Transverse colon (tissue), 4 donors: Measurements from ENCODE around the gene GALNT11. TPM values are rescaled to one million over a fixed set of nuclear protein-coding genes. Genes with fewer than 3 reads are reported as not detected.

Source experiments
- DNase-seq: peaks from one replicate; pipeline ENCODE4 v3.0.0-alpha.2; 2019
- H3K27ac ChIP-seq, 4 donors: fragments of 200-600 bp; sonication (generic); 2 replicates each; pipeline ENCODE4 v1.5.1; 2016 to 2018; ENCODE audit warnings: inconsistent platforms in 4 of 4
- H3K27me3 ChIP-seq: fragments of 200-600 bp; sonication (generic); 2 replicates; pipeline ENCODE4 v1.5.1; 2017; ENCODE audit warnings: inconsistent platforms
- H3K36me3 ChIP-seq, 4 donors: fragments of 200-600 bp; sonication (generic); 2 replicates each; pipeline ENCODE4 v1.5.1; 2017 to 2019; ENCODE audit warnings: inconsistent platforms in 4 of 4
- H3K4me1 ChIP-seq, 4 donors: fragments of 200-600 bp; sonication (generic); 2 replicates each; pipeline ENCODE4 v1.5.1; 2017 to 2020; ENCODE audit warnings: inconsistent platforms in 4 of 4
- H3K4me3 ChIP-seq, 4 donors: fragments of 200-600 bp; sonication (generic); 1 replicate in 1 of 4; 2 replicates in 3 of 4; pipeline versions ENCODE4 v1.5.1 to v1.6.1; 2017 to 2019; ENCODE audit warnings: inconsistent platforms in 4 of 4
- H3K9me3 ChIP-seq, 2 donors: fragments of 200-600 bp; sonication (generic); 2 replicates each; pipeline ENCODE4 v1.5.1; 2017 to 2019; ENCODE audit warnings: inconsistent platforms in 2 of 2
- EP300 ChIP-seq: sonication (generic); formaldehyde crosslinking; IDR thresholded peaks from one replicate; pipeline ENCODE4 v1.6.1; 2017; ENCODE audit warnings: antibody characterized with exemption, low read depth
- POLR2A ChIP-seq: fragments of 450-650 bp; IDR thresholded peaks from one replicate; pipeline ENCODE4 v1.6.1; 2016; ENCODE audit warnings: antibody characterized with exemption, mild to moderate bottlenecking, moderate library complexity
- POLR2AphosphoS5 ChIP-seq, 3 donors: sonication (generic); formaldehyde crosslinking; IDR thresholded peaks; one replicate each; pipeline ENCODE4 v1.6.1; 2016; ENCODE audit warnings: antibody characterized with exemption in 3 of 3
- WGBS, 2 donors: methylation state at CpG; one replicate each; pipeline ENCODE4 v1.1.5; 2018; ENCODE audit warnings: low coverage in 1 of 2; 5-methylcytosine and 5-hydroxymethylcytosine counted together
- in situ Hi-C, 4 donors: fragments of 200-750 bp; cut with MboI; loops; one replicate each; pipeline versions ENCODE4 v1.15.0 to v1.15.1; 2017; ENCODE audit warnings: low sequenced_read_pairs in 3 of 4, low pct_ligation_motif_present in 1 of 4, low pct_unique_long_range_greater_than_20kb in 1 of 4
- intact Hi-C: fragments of 100-400 bp; cut with DNase I; formaldehyde crosslinking; loops from one replicate; pipeline ENCODE4 v1.15.1; 2023; ENCODE audit warnings: low total_unique reads
- total RNA-seq, 4 donors: library from RNA; depleted of rRNA; stranded (reverse); fragments of >200 nt; gene quantifications; one replicate each; pipeline ENCODE4 v1.1.0, GENCODE V29; 2016
- TF ChIP-seq, protein P1 (sequence below), 5 experiments: fragments of 200-600 bp in 3 of 5; fragments of 450-650 bp in 2 of 5; sonication (generic) in 3 of 5; IDR thresholded peaks; 1 replicate in 2 of 5; 2 replicates in 3 of 5; pipeline ENCODE4 v1.5.1; 2016 to 2017; ENCODE audit warnings: antibody characterized with exemption in 5 of 5, inconsistent platforms in 3 of 5, mild to moderate bottlenecking in 2 of 5, moderate library complexity in 1 of 5

GALNT11 gene
- total RNA-seq, 4 donors from 2014 or later, result 14.7 to 36.2 (median 24.0) TPM

DNA sequence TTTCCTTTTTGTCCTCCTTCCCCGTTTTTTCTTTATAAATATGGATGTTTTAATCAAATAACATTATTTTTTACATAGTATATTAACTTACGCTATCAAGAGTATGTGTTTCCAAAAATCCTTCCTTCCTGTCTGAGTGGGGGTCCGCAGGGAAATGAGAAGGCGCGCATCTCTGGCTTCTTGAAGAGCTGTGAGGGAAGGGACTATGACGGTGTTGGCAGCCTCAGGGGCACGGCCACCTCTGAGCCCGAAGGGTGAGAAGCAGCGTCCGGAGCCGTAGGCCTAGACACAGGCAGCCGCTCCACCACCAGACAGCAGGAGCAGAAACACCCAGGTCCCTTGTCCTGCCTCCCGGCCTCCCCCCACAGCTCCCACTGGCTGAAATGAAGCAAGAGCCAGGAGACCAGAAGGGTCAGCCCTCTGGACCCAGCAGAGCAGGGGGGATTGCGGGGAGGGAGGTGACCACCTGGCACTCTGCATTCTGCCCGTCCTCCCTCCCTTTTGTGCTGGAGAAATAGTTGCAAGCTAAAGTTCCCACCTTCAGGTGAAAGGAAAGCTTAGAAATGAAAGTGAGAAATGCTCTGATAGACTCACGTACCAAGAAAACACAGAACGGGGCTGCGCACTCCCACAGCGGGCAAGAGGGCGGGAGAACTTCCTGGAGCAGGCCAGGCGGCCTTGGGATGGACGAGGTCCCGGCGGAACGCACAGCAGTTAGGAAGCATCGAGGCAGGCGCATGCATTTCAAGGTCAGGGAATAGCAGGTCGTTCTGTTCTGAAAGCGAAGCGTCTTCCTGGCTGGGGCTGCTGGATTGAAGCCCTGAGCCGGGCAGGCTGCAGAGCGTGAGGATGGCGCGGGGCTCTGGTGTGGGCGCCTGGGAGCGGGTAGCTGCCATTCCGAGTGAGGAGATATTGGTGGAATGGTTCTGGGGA lies 105.5 kb downstream of the GALNT11 start:
- in situ Hi-C loops (no loop called here), intact Hi-C loops (no loop called here)
- Histone ChIP-seq H3K27ac (no peak overlapping the region), H3K4me1 (no peaks in the 10 kb centered on the region), H3K27me3 (no peaks in the 10 kb centered on the region), H3K9me3 (no peaks in the 10 kb centered on the region), H3K4me3 (no peak overlapping the region), H3K36me3 (peaks cover 0 to 18% (median 9%) of the 10 kb centered on the region in 4 donors)
- DNase-seq, result no peak
- TF ChIP-seq POLR2A (no peak), POLR2AphosphoS5 (IDR thresholded peaks at IDR 0.05) (no peak), EP300 (no peak)
- TF ChIP-seq, protein P1, sequence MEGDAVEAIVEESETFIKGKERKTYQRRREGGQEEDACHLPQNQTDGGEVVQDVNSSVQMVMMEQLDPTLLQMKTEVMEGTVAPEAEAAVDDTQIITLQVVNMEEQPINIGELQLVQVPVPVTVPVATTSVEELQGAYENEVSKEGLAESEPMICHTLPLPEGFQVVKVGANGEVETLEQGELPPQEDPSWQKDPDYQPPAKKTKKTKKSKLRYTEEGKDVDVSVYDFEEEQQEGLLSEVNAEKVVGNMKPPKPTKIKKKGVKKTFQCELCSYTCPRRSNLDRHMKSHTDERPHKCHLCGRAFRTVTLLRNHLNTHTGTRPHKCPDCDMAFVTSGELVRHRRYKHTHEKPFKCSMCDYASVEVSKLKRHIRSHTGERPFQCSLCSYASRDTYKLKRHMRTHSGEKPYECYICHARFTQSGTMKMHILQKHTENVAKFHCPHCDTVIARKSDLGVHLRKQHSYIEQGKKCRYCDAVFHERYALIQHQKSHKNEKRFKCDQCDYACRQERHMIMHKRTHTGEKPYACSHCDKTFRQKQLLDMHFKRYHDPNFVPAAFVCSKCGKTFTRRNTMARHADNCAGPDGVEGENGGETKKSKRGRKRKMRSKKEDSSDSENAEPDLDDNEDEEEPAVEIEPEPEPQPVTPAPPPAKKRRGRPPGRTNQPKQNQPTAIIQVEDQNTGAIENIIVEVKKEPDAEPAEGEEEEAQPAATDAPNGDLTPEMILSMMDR (IDR thresholded peaks at IDR 0.05), result no peak
- WGBS, 2 donors, result 95 to 96% methylated on average over 16 to 37 of the region's 37 CpGs

DNA sequence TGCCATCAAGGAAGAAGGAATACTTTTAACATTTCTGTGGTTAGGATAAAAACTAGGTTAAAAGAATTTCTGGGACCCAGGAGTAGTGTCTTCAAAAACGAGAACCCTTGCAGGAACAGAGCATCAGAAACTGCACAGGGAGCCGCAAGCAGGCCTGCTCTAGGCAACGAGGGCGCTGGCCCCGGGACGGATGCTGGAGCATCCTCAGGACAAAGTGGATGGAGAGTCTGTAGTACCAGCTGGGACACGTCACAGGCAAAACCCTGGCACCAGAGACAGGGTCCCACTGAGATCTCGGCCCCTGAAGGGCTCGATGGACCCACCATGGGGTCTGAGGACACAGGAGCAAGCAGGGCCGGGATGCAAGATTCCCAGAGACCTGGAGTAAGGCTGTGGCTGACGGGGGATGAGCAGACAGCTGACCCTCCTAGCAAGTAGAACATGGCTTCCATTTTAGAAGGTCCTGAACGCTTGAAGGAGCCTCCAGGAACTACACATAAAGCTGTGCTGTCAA lies 106.6 kb downstream of the GALNT11 start:
- Histone ChIP-seq H3K27me3 (no peaks in the 10 kb centered on the region), H3K27ac (no peak overlapping the region), H3K4me1 (peaks cover 0 to 2% (median 0%) of the 10 kb centered on the region in 4 donors), H3K4me3 (no peak overlapping the region), H3K9me3 (no peaks in the 10 kb centered on the region), H3K36me3 (peaks cover 0 to 18% (median 9%) of the 10 kb centered on the region in 4 donors)
- in situ Hi-C loops, result no loop called here
- TF ChIP-seq POLR2AphosphoS5 (IDR thresholded peaks at IDR 0.05) (no peak), EP300 (no peak), POLR2A (no peak)
- TF ChIP-seq, protein P1 (IDR thresholded peaks at IDR 0.05), result no peak
- intact Hi-C loops, result no loop called here
- no peak for DNase-seq
- 85 to 95% methylated on average over 7 to 12 of the region's 12 CpGs for WGBS, 2 donors

DNA sequence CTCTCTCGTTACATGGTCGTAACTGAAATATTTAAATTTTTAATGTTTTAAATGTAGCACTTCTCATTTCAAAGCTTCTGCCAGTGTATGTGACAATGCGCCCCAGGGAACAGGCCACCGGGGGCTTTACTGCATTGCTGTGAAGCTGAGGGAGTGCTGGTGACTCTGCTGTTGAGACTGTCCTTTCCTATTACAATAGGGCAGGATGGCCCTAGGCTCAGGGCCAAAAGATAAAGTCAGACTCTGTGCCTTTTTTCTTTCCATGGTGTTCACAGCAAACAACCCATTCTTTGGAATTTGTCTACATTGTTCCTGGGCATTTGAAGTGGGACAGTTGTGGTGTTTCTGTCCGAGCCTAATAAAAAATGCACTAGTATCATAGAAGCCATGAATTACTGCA lies 107.3 kb downstream of the GALNT11 start:
- in situ Hi-C loops, result no loop called here
- 90 to 96% methylated on average over 4 to 5 of the region's 5 CpGs for WGBS, 2 donors
- intact Hi-C loops, result no loop called here
- Histone ChIP-seq H3K27me3 (no peaks in the 10 kb centered on the region), H3K4me3 (no peak overlapping the region), H3K27ac (no peak overlapping the region), H3K9me3 (no peaks in the 10 kb centered on the region), H3K36me3 (peaks cover 0 to 18% (median 9%) of the 10 kb centered on the region in 4 donors), H3K4me1 (peaks cover 0 to 6% (median 0%) of the 10 kb centered on the region in 4 donors)
- DNase-seq, result no peak
- no peak for TF ChIP-seq EP300
- TF ChIP-seq, protein P1 (IDR thresholded peaks at IDR 0.05), result no peak
- no peak for TF ChIP-seq POLR2A
- TF ChIP-seq POLR2AphosphoS5 (IDR thresholded peaks at IDR 0.05), result no peak

DNA sequence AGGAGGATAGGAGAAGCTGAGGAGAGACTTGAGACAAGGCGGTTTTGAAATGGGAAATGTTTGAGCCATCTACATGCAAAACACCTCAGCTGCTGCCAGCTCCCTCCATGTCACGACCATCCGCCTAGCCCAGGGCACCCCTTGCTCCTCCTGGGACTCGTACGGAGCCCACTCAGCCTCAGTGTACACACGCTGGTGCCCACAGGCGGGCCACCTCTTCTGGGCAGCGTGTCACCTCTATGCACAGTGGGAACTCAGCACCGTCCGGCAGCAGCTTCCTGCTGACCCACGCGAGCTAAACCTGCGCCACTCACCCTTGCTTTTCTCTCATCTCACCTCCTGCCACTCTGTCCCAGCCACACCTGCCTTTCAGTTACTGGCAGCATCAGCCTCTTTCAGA lies 108.3 kb downstream of the GALNT11 start:
- DNase-seq, result no peak
- Histone ChIP-seq H3K4me3 (no peak overlapping the region), H3K27me3 (no peaks in the 10 kb centered on the region), H3K27ac (no peak overlapping the region), H3K9me3 (no peaks in the 10 kb centered on the region), H3K36me3 (peaks cover 0 to 18% (median 8%) of the 10 kb centered on the region in 4 donors), H3K4me1 (peaks cover 0 to 6% (median 0%) of the 10 kb centered on the region in 4 donors)
- 97 to 100% methylated on average over 4 to 13 of the region's 13 CpGs for WGBS, 2 donors
- in situ Hi-C loops, result no loop called here
- intact Hi-C loops, result no loop called here
- TF ChIP-seq POLR2AphosphoS5 (IDR thresholded peaks at IDR 0.05) (no peak), POLR2A (no peak), EP300 (no peak)
- TF ChIP-seq, protein P1 (IDR thresholded peaks at IDR 0.05), result no peak
